GM21360 (cell line): ENCODE results near the gene DYNLT5.
"Not testable (repeated sequence)": the region's sequence is repeated elsewhere in the genome, so short reads cannot be mapped to it uniquely, and the experiment has no call there.

Experiments used
- ATAC-seq: cut with Tn5 transposase; IDR thresholded peaks from one replicate; pipeline ENCODE4 v1.9.1; 2021; ENCODE audit warnings: mild to moderate bottlenecking, moderate library complexity; ENCODE audit not compliant: unreplicated experiment

Gene DYNLT5

DNA sequence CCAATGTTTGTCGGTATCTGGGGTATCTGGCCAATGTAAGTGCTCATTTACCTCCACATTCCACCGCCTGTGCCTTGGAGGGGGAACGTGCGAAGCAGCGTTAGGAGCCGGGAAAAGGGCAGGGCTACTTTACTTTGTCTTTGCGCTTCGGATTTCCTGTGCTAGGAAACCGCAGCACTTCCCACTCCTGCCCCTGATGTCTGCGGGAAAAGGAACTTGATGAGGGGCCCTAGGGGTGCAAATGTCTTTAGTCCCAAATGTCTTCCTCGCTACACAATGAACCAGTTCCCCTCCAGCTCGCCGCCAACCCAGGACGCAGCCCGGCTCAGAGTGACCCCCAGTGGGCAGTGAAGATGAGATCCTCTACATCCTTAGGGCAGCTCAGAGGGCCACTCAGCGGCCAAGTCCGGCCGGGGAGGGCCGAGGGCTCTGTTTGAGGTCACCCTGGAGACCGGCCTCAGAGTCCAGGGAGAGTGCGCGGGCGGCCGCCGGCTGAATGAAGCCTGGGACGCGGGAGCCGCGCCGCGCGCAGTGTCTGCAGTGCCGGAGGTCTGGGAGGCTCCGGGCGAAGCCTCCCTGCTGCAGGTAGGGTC lies at the start of gene DYNLT5:
Gene DYNLT5 (plus strand): TSS at position 460 of the 593 bp plus-strand sequence. CDS start 2,200 bp downstream, outside the sequence.
- no peak for ATAC-seq

GRCh38 chr1:66704177-66704875 lies 47.9 kb upstream of the DYNLT5 start:
- ATAC-seq: no peak

- ATAC-seq: no peak
Measured at GRCh38 chr1:66705110-66705509, 47.1 kb upstream of the DYNLT5 start.

- no peak for ATAC-seq
Measured at GRCh38 chr1:66711420-66711819, 40.8 kb upstream of the DYNLT5 start.

DNA sequence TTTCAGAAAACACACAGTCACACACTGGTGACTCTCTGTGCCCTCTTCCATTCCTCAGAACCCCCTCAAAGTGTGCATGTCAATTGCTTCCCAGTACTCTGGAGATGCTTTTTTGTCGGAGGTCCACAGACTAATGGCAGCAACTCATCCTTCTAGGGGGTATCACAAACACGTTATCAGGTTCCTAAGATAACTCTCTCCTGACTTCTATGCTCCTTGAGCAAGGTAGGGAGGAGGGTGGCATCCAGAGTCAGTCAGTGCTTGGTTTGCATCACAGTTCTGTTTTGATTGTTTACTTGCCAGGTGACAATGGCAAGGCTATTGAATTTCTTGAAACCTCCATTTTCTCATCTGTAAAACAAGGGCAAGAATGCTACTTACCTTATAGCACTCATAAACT lies 39.4 kb upstream of the DYNLT5 start:
- no peak for ATAC-seq

- no peak for ATAC-seq
Measured at GRCh38 chr1:66723985-66724384, 28.3 kb upstream of the DYNLT5 start.

- ATAC-seq: peak; percentile 86
Measured at GRCh38 chr1:66725885-66726665, 26.2 kb upstream of the DYNLT5 start.

DNA sequence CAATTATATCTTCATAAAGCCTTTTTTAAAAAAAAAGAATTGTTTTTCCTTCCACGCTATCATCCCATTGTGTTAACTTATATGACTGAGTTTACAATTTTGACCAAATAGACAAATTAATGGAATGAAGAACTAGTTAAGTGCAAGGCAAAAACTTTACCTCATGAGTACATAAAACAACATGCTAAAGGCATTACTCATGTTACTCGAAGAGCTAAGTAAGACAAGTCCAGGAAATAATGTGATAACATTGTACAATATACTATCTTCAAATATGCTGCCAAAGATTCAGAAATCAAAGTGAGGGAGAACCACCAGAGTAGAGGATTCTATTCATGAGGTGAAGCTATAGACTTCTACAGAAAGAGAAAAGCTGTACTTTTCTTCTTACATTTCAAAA lies 24.2 kb upstream of the DYNLT5 start:
- ATAC-seq: no peak

GRCh38 chr1:66728716-66729115 lies 23.5 kb upstream of the DYNLT5 start:
- not testable (repeated sequence) for ATAC-seq

- ATAC-seq: no peak
Measured at GRCh38 chr1:66729119-66729518, 23.1 kb upstream of the DYNLT5 start.

GRCh38 chr1:66729523-66729922 lies 22.7 kb upstream of the DYNLT5 start:
- no peak for ATAC-seq

DNA sequence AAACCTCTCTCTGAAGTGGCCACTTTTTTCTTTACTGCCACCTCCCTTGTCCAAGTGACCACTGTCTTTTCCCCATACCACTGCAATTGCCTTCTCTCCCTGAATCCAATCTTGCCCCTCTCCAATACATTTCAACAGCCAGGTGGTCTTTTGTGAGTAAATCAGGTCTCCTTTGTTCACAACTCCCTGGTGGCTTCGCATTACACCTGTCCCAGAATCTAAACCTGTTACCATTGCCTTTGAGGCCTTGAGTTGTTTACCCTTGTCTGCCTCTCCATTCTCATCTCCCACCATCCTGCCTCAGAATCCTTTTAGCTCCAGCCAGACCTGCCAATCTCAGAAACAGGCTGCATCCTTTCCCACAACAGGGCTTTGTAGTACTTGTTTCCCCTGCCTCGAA lies 21.8 kb upstream of the DYNLT5 start:
- ATAC-seq: no peak

GRCh38 chr1:66731170-66731865 lies 20.9 kb upstream of the DYNLT5 start:
- ATAC-seq: no peak

DNA sequence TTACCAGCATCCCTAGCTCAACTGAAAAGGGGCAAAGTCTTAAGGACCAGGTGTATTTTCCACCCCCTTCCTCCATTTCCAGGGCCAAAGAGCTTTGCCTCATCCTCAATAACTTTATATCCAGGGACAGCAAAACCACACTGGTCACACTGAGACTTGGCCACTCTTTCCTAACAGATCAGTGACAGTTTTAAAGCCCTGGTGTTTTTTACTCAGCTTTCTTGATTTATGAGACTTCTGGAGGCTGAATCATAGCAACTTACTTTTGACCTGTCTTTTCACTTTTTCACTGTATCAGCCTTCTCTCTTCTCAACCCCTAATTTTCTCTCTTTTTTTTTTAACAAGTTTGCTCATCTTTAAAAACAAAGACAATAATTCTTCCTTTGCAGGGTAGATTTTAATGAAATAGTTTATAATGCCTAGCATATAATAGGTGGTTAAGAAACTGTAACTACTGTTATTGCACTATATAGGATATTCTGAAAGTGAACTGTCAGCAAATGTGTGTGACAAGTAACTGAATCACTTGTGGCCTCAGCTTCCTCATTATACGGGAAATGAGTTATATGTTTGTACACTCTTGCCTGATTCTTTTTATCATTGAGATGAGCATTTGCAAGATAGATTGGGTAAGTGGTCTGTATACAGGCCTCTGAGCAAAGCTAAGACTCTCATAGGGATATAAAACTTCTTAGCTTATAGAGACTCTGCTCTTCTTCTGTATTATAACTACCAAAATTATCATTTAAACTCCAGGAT lies 19.7 kb upstream of the DYNLT5 start:
- peak; percentile 63 for ATAC-seq

DNA sequence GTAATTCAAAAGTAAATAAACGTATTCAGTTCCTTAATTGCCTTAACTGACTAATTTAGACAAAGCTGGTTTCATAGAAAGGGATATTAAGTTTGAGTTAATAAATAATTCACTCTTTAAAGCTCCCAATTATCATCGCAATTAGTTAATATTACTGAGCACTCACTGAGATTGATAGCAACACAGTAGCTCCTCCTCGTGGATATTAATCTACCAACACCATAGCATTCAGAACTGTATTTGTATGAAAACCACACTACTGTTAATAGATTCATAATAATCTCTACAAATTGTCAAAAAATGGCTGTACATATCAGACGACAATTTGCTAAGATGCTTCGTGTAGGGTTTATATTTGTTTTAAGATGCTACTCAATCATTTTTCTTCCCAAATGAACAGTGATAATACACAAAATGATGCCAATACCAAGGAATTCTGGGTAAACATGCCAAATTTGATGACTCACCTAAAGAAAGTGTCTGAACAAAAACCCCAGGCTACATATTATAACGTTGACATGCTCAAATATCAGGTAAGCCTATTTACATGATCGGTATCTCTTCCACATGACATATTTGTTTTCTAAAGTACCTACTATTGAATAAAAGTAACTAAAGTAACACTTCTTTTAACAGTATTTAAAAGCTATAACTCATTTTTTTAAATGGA lies 18.8 kb upstream of the DYNLT5 start:
- peak; percentile 39 for ATAC-seq

GRCh38 chr1:66734531-66734930 lies 17.7 kb upstream of the DYNLT5 start:
- ATAC-seq: not testable (repeated sequence)

DNA sequence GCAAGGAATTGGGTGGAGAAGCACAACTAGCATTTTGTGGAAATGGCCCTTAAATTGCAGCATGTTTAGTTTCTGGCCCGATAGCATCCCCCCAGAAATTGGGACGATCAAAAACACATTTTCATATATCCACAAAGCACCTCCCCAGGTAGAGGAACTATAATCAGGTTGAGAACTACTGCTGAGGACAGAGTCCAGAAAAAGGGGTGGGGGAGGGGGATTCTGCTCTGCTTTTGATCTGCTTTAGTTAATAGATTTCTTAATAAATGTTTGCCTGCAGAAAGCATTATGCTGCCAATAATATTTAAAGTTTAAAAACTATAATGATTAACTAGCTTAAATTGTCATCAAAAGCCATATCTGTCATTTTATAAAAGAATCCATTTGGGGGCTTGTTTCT lies 14.4 kb upstream of the DYNLT5 start:
- ATAC-seq: no peak

DNA sequence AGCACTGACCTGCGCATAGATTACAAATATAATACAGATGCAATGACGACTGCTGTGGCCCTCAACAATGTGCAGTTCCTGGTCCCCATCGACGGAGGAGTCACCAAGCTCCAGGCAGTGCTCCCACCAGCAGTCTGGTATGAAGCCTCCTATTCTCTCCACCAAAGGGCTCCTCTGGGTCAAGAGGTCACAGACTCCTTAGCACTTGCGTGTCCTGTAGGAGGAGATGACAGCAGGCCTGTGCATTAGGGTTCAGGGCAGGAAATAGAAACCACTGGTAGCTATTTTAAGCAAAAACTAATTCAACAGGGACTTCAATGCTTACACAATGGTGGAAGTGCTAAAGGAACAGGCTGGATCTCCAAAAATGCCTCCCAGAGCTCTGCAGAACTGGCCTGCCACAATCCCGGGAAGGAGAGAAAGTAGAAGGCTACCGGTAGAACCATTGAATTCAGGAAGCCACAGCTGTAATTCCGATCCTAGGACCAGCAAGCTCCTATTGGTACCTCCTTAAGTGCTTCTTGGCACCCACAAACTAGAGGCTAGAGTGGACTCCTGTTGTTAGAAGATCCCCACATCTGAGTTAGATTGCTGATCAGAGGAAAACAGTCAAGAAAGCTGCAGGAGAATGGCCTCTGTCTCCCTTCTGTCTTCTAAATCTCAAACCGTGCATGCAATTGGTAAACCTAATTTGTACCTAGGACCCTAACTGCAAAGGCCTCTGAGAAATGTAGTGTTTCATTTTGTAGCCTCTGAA lies 12.7 kb upstream of the DYNLT5 start:
- ATAC-seq: peak; percentile 78

DNA sequence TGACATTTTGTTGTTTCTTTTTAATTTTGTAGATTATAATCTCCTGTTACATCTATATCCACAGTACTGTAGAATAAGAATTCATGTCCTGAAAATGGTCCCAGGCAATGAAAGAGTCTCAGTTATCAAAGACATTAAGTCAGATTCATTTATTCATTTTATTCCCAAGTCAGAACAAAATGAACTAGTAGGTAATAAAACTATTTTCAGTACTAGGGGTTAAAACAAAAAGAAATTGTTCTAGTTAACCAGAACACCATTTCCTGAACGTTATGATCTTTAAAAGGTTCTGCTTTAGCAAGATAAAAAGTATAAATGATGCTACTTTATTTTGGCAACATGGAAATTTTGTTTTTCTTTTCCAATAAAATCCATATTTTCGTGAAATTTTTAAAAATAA lies 6.8 kb upstream of the DYNLT5 start:
- no peak for ATAC-seq
